Mammary epithelial cell (primary cell): Measurements from ENCODE around the gene PRPS1.

Experiments used
- CTCF ChIP-seq, 2 donors: IDR thresholded peaks in 1 of 2; conservative IDR thresholded peaks in 1 of 2; 2 replicates each; pipeline ENCODE4 v1.5.1; 2011 to 2012; ENCODE audit warnings: inconsistent platforms in 2 of 2, low read length in 2 of 2, mild to moderate bottlenecking in 2 of 2, control low read depth in 1 of 2, low read depth in 1 of 2; ENCODE audit not compliant: insufficient read depth in 1 of 2; ENCODE audit errors: extremely low read depth in 1 of 2
- EZH2 ChIP-seq: IDR thresholded peaks from 2 replicates; pipeline ENCODE4 v1.6.1; 2012; ENCODE audit warnings: low read length, inconsistent platforms, borderline replicate concordance

- TF ChIP-seq CTCF (conservative IDR thresholded peaks at IDR 0.05 in 1 of 2, IDR thresholded peaks at IDR 0.05 in 1 of 2; ENCODE audit: extremely low read depth in 1 of 2, insufficient read depth in 1 of 2, low read depth in 1 of 2, low read length in 2 of 2) (no peak), EZH2 (no peak)
These were observed 591 bp downstream of the PRPS1 start for GRCh38 chrX:107628662-107629539.
